Adrenal gland (tissue), 5 donors: ENCODE measurements around the gene CEP41.

Source experiments
- CTCF ChIP-seq, 6 experiments: fragments of 450-650 bp in 4 of 6; fragments of 200-600 bp in 2 of 6; sonication (generic) in 1 of 6; IDR thresholded peaks; 1 replicate in 5 of 6; 2 replicates in 1 of 6; pipeline versions ENCODE4 v1.5.1 to v1.8.0; 2016 to 2021; ENCODE audit warnings: antibody characterized with exemption in 6 of 6, mild to moderate bottlenecking in 2 of 6, moderate library complexity in 1 of 6
- POLR2A ChIP-seq, 2 donors: fragments of 450-650 bp; IDR thresholded peaks; one replicate each; pipeline ENCODE4 v1.6.1; 2017; ENCODE audit warnings: antibody characterized with exemption in 2 of 2, mild to moderate bottlenecking in 2 of 2, moderate library complexity in 1 of 2
- donor health status: DM: no; HTN: no; CAD: no.

GRCh38 chr7:130476297-130477150 is 35.7 kb upstream of the CEP41 start:
- TF ChIP-seq CTCF (IDR thresholded peaks at IDR 0.05) (no peak), POLR2A (IDR thresholded peaks at IDR 0.05) (no peak)
